ENCODE measurements around the gene HPCAL1. TPM values are rescaled to one million over a fixed set of nuclear protein-coding genes. Genes with fewer than 3 reads are reported as not detected.
A peak's percentile ranks its signal among the peaks of the same experiment; 100 is the strongest.

HPCAL1 gene
- total RNA-seq, 1 experiment from 2014 or later: 26.9 TPM

- H3K4me3 ChIP-seq (ENCODE audit: low read depth, low read length): no peak overlapping the region
- no TSS peak for BruUV-seq (replicated peaks)
- TF ChIP-seq, protein P1, sequence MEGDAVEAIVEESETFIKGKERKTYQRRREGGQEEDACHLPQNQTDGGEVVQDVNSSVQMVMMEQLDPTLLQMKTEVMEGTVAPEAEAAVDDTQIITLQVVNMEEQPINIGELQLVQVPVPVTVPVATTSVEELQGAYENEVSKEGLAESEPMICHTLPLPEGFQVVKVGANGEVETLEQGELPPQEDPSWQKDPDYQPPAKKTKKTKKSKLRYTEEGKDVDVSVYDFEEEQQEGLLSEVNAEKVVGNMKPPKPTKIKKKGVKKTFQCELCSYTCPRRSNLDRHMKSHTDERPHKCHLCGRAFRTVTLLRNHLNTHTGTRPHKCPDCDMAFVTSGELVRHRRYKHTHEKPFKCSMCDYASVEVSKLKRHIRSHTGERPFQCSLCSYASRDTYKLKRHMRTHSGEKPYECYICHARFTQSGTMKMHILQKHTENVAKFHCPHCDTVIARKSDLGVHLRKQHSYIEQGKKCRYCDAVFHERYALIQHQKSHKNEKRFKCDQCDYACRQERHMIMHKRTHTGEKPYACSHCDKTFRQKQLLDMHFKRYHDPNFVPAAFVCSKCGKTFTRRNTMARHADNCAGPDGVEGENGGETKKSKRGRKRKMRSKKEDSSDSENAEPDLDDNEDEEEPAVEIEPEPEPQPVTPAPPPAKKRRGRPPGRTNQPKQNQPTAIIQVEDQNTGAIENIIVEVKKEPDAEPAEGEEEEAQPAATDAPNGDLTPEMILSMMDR (IDR thresholded peaks at IDR 0.05; ENCODE audit: insufficient read depth in 1 of 2, low read depth in 1 of 2, low read length in 1 of 2, severe bottlenecking in 1 of 2, unreplicated experiment in 1 of 2): no peak
These were observed 66.0 kb downstream of the HPCAL1 start for GRCh38 chr2:10368491-10369231.

GRCh38 chr2:10369269-10370255 is 66.9 kb downstream of the HPCAL1 start:
- no TSS peak for BruUV-seq (replicated peaks)

More at GRCh38 chr2:10368491-10369231, 66.0 kb downstream of the HPCAL1 start:
- H3K36me3 Mint-ChIP-seq (ENCODE audit: insufficient read depth, unreplicated experiment): peaks cover 12% of the 10 kb centered on the region
- ChIA-PET CTCF (interaction anchor here (0.6 to 2.0 kb wide), 4 partner anchors 9 to 66 kb away, joined by 3 to 11 read pairs (median 4); no protein-coding TSS in a partner anchor), POLR2A (no interaction called here)
- peaks cover 14% of the 10 kb centered on the region for H3K4me1 Mint-ChIP-seq (ENCODE audit: low read depth, unreplicated experiment)
- Histone ChIP-seq H3K27me3 (replicated peaks; ENCODE audit: control insufficient read depth, insufficient read depth, low read length) (no peaks in the 10 kb centered on the region), H3K36me3 (ENCODE audit: control insufficient read depth, insufficient read depth, low read length) (no peaks in the 10 kb centered on the region), H3K9me3 (no peaks in the 10 kb centered on the region), H3K4me1 (peaks cover 12% of the 10 kb centered on the region)
- intact Hi-C loops (cut with micrococcal nuclease; ENCODE audit: unreplicated experiment): loop anchor here (1.0 to 5.0 kb wide), 2 partner anchors 36 to 41 kb away; no protein-coding TSS in a partner anchor
- H3K4me3 Mint-ChIP-seq (ENCODE audit: unreplicated experiment): no peak overlapping the region
- no peaks in the 10 kb centered on the region for H3K27me3 Mint-ChIP-seq (ENCODE audit: insufficient read depth, unreplicated experiment)
- no peak overlapping the region for H3K27ac Mint-ChIP-seq (ENCODE audit: unreplicated experiment)
- H3K9me3 Mint-ChIP-seq (ENCODE audit: unreplicated experiment): no peaks in the 10 kb centered on the region
- DNase-seq: no peak

More at GRCh38 chr2:10369269-10370255, 66.9 kb downstream of the HPCAL1 start:
- intact Hi-C loops (cut with micrococcal nuclease; ENCODE audit: unreplicated experiment): loop anchor here (1.0 to 5.0 kb wide), 2 partner anchors 37 to 40 kb away; no protein-coding TSS in a partner anchor
- no peak overlapping the region for H3K4me3 ChIP-seq (ENCODE audit: low read depth, low read length)
- no peaks in the 10 kb centered on the region for H3K27me3 ChIP-seq (replicated peaks; ENCODE audit: control insufficient read depth, insufficient read depth, low read length)
- no peaks in the 10 kb centered on the region for H3K9me3 ChIP-seq
- DNase-seq: peak; percentile 62 to 72
- CTCF ChIA-PET: interaction anchor here (0.6 to 2.0 kb wide), 3 partner anchors 39 to 65 kb away, joined by 3 to 11 read pairs (median 3); no protein-coding TSS in a partner anchor
- Mint-ChIP-seq H3K4me3 (ENCODE audit: unreplicated experiment) (no peak overlapping the region), H3K27ac (ENCODE audit: unreplicated experiment) (peak overlapping the region; percentile 65), H3K9me3 (ENCODE audit: unreplicated experiment) (no peaks in the 10 kb centered on the region), H3K4me1 (ENCODE audit: low read depth, unreplicated experiment) (peaks cover 14% of the 10 kb centered on the region), H3K36me3 (ENCODE audit: insufficient read depth, unreplicated experiment) (peaks cover 12% of the 10 kb centered on the region), H3K27me3 (ENCODE audit: insufficient read depth, unreplicated experiment) (no peaks in the 10 kb centered on the region)
- no peaks in the 10 kb centered on the region for H3K36me3 ChIP-seq (ENCODE audit: control insufficient read depth, insufficient read depth, low read length)
- TF ChIP-seq, protein P1 (IDR thresholded peaks at IDR 0.05; ENCODE audit: insufficient read depth in 1 of 2, low read depth in 1 of 2, low read length in 1 of 2, severe bottlenecking in 1 of 2, unreplicated experiment in 1 of 2): no peak
- POLR2A ChIA-PET: interaction anchor here (0.7 kb wide), 1 partner anchor 66 kb away, joined by 3 read pairs; no protein-coding TSS in a partner anchor
- peaks cover 12% of the 10 kb centered on the region for H3K4me1 ChIP-seq

Data from Caco-2 (cell line).